Measurements from ENCODE around the gene ASCC1.
"Not testable (repeated sequence)": the region's sequence is repeated elsewhere in the genome, so short reads cannot be mapped to it uniquely, and the experiment has no call there.

- not testable (repeated sequence) for TF ChIP-seq EP300 (IDR thresholded peaks at IDR 0.05)
- TF ChIP-seq, protein P1, sequence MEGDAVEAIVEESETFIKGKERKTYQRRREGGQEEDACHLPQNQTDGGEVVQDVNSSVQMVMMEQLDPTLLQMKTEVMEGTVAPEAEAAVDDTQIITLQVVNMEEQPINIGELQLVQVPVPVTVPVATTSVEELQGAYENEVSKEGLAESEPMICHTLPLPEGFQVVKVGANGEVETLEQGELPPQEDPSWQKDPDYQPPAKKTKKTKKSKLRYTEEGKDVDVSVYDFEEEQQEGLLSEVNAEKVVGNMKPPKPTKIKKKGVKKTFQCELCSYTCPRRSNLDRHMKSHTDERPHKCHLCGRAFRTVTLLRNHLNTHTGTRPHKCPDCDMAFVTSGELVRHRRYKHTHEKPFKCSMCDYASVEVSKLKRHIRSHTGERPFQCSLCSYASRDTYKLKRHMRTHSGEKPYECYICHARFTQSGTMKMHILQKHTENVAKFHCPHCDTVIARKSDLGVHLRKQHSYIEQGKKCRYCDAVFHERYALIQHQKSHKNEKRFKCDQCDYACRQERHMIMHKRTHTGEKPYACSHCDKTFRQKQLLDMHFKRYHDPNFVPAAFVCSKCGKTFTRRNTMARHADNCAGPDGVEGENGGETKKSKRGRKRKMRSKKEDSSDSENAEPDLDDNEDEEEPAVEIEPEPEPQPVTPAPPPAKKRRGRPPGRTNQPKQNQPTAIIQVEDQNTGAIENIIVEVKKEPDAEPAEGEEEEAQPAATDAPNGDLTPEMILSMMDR (IDR thresholded peaks at IDR 0.05) = not testable (repeated sequence)
These were observed 8.1 kb upstream of the ASCC1 start for GRCh38 chr10:72224191-72224590.

Data from gastroesophageal sphincter (tissue), 3 donors.